HepG2 (cell line): ENCODE results near the gene CAPS. TPM values are rescaled to one million over a fixed set of nuclear protein-coding genes. Genes with fewer than 3 reads are reported as not detected.

ENCODE experiments used
- BRD4 ChIP-seq: sonication (generic); formaldehyde crosslinking; IDR thresholded peaks from 2 replicates; pipeline ENCODE4 v1.4.0; 2020; ENCODE audit warnings: missing genetic modification reagents
- CREB1 ChIP-seq, 2 experiments: fragments of 450-650 bp in 1 of 2; IDR thresholded peaks; 2 replicates each; pipeline ENCODE4 v1.6.1; 2016 to 2017; ENCODE audit warnings: control low read depth in 1 of 2, mild to moderate bottlenecking in 1 of 2, missing compliant biosample characterization in 1 of 2, missing genetic modification characterization in 1 of 2
- NCOA2 ChIP-seq: sonication (generic); formaldehyde crosslinking; IDR thresholded peaks from 2 replicates; pipeline ENCODE4 v1.8.0; 2022; ENCODE audit warnings: inconsistent platforms
- NONO ChIP-seq, 2 experiments: fragments of 450-650 bp in 1 of 2; sonication (generic) in 1 of 2; formaldehyde crosslinking in 1 of 2; IDR thresholded peaks in 1 of 2; conservative IDR thresholded peaks in 1 of 2; 2 replicates each; pipeline versions ENCODE4 v1.6.1 to v1.8.0; 2017 to 2022; ENCODE audit warnings: mild to moderate bottlenecking in 1 of 2, missing genetic modification reagents in 1 of 2, moderate library complexity in 1 of 2
- PRDM10 ChIP-seq: sonication (generic); formaldehyde crosslinking; IDR thresholded peaks from 2 replicates; pipeline ENCODE4 v1.4.0; 2020; ENCODE audit warnings: low read depth, missing genetic modification reagents
- SNAPC2 ChIP-seq: sonication (generic); formaldehyde crosslinking; IDR thresholded peaks from 2 replicates; pipeline ENCODE4 v1.8.1; 2022; ENCODE audit warnings: mild to moderate bottlenecking, missing genetic modification reagents
- SNAPC4 ChIP-seq: sonication (generic); formaldehyde crosslinking; IDR thresholded peaks from 2 replicates; pipeline ENCODE4 v1.4.0; 2020; ENCODE audit warnings: mild to moderate bottlenecking, missing genetic modification reagents
- ZFP37 ChIP-seq: sonication (generic); formaldehyde crosslinking; IDR thresholded peaks from 2 replicates; pipeline ENCODE4 v1.4.0; 2020; ENCODE audit warnings: missing genetic modification reagents, borderline replicate concordance
- ZNF205 ChIP-seq: IDR thresholded peaks from 2 replicates; pipeline ENCODE4 v1.6.1; 2018; ENCODE audit warnings: missing biosample characterization, missing genetic modification reagents
- ZNF263 ChIP-seq: sonication (generic); formaldehyde crosslinking; IDR thresholded peaks from 2 replicates; pipeline ENCODE4 v1.4.0; 2020; ENCODE audit warnings: missing genetic modification reagents
- ZNF569 ChIP-seq: sonication (generic); formaldehyde crosslinking; IDR thresholded peaks from 2 replicates; pipeline ENCODE4 v1.5.0; 2020; ENCODE audit warnings: mild to moderate bottlenecking, missing genetic modification reagents, moderate library complexity, borderline replicate concordance
- ZSCAN21 ChIP-seq: sonication (generic); formaldehyde crosslinking; IDR thresholded peaks from 2 replicates; pipeline ENCODE4 v1.8.0; 2022; ENCODE audit warnings: mild to moderate bottlenecking, missing genetic modification reagents, moderate library complexity, borderline replicate concordance
- polyA plus RNA-seq, 8 experiments: library from polyadenylated mRNA; depleted of rRNA in 3 of 8; stranded (reverse) in 7 of 8; unstranded in 1 of 8; fragments of >200 nt; fragmentation: Illumina TruSeq in 4 of 8; extraction: Trizol in 4 of 8; gene quantifications; 2 replicates each; pipeline versions ENCODE4 v1.2.1 to v1.2.3, GENCODE V29; 2011 to 2016; ENCODE audit warnings: low read depth in 4 of 8, missing spikeins in 1 of 8, mixed read lengths in 1 of 8; ENCODE audit not compliant: insufficient read depth in 1 of 8
- total RNA-seq, 5 experiments: library from RNA; depleted of rRNA; stranded (reverse); fragments of >200 nt; fragmentation: Illumina TruSeq; extraction: Trizol; gene quantifications; 2 replicates each; pipeline ENCODE4 v1.2.3, GENCODE V29; 2016; ENCODE audit warnings: low read depth in 1 of 5
- TF ChIP-seq, protein P1 (sequence below): sonication (generic); formaldehyde crosslinking; IDR thresholded peaks from 2 replicates; pipeline ENCODE4 v1.8.1; 2022; ENCODE audit warnings: mild to moderate bottlenecking, missing genetic modification reagents

CAPS gene
- total and polyA plus RNA-seq, 2 of the 13 experiments (the other 11 are each of a cell fraction or from before 2014, with no cell fraction given) = 3.1 TPM

- TF ChIP-seq ZSCAN21 (CRISPR knock-in tag) (peak; percentile 30; the same call in 1 of the 2 replicates), ZNF205 (CRISPR knock-in tag) (peak; percentile 35; the same call in 1 of the 2 replicates), SNAPC4 (CRISPR knock-in tag) (0 out of 2 replicates have a peak, but pooled peaks have one; percentile 16), BRD4 (CRISPR knock-in tag) (no peak), ZNF263 (CRISPR knock-in tag) (peak; percentile 95), NCOA2 (CRISPR knock-in tag) (0 out of 2 replicates have a peak, but pooled peaks have one; percentile 38), CREB1 (IDR thresholded peaks at IDR 0.05) (peak; percentile 75), CREB1 (CRISPR knock-in tag; IDR thresholded peaks at IDR 0.05) (no peak), PRDM10 (CRISPR knock-in tag) (no peak), ZNF569 (CRISPR knock-in tag) (no peak), NONO (IDR thresholded peaks at IDR 0.05) (no peak), NONO (CRISPR knock-in tag; conservative IDR thresholded peaks at IDR 0.05) (no peak; the same call in none of the 2 replicates), ZFP37 (CRISPR knock-in tag) (no peak), SNAPC2 (peak; percentile 70; the same call in 1 of the 2 replicates)
- TF ChIP-seq, protein P1, sequence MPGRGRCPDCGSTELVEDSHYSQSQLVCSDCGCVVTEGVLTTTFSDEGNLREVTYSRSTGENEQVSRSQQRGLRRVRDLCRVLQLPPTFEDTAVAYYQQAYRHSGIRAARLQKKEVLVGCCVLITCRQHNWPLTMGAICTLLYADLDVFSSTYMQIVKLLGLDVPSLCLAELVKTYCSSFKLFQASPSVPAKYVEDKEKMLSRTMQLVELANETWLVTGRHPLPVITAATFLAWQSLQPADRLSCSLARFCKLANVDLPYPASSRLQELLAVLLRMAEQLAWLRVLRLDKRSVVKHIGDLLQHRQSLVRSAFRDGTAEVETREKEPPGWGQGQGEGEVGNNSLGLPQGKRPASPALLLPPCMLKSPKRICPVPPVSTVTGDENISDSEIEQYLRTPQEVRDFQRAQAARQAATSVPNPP (CRISPR knock-in tag) = no peak
Measured at GRCh38 chr19:5891938-5892771, 21.9 kb upstream of the CAPS start (continued).
